NCI-H2029 (cell line): ENCODE data around the gene E2F2.

Experiments used
- DNase-seq: peaks from one replicate; lab custom pipeline; 2025; lab: John Stamatoyannopoulos, UW

E2F2 gene

GRCh38 chr1:23460519-23460918, 70.5 kb downstream of the E2F2 start:
- DNase-seq: no peak

DNA sequence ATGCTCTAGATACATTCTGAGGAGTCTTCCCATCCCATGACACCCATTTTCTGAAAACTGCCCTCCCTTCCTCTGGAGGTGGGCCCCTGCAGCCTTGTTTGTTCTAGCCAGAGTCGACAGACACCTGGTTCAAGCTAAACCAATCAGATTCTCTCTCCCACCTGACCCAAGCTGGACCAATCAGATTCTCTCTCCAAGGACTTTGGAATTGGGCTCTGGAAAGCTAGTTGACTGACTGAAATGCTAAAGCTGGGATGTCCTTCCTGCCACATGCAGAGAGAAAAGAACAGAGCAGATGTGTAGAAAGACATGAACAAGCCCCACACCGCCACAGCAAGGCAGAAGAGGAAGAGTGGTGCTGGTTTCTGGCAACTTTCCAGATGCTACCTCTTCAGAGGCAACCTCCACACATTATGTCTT, 71.7 kb downstream of the E2F2 start:
- no peak for DNase-seq
